GM18858 (cell line): ENCODE results near the gene VPS37C.
"Not testable (repeated sequence)": the region's sequence is repeated elsewhere in the genome, so short reads cannot be mapped to it uniquely, and the experiment has no call there.

Experiments used
- ATAC-seq: cut with Tn5 transposase; IDR thresholded peaks from one replicate; pipeline ENCODE4 v1.9.1; 2021; ENCODE audit not compliant: unreplicated experiment

The VPS37C gene

GRCh38 chr11:61176446-61176845 lies 15.2 kb upstream of the VPS37C start:
- ATAC-seq, result no peak

GRCh38 chr11:61174949-61175348 lies 13.7 kb upstream of the VPS37C start:
- no peak for ATAC-seq

GRCh38 chr11:61174273-61174672 lies 13.0 kb upstream of the VPS37C start:
- ATAC-seq, result no peak

GRCh38 chr11:61173456-61173855 lies 12.2 kb upstream of the VPS37C start:
- no peak for ATAC-seq

GRCh38 chr11:61172888-61173287 lies 11.7 kb upstream of the VPS37C start:
- no peak for ATAC-seq

- ATAC-seq, result no peak
Measured at GRCh38 chr11:61172356-61172755, 11.1 kb upstream of the VPS37C start.

GRCh38 chr11:61171907-61172306 lies 10.7 kb upstream of the VPS37C start:
- ATAC-seq, result no peak

- no peak for ATAC-seq
Measured at GRCh38 chr11:61170566-61170965, 9.3 kb upstream of the VPS37C start.

GRCh38 chr11:61168800-61169199 lies 7.6 kb upstream of the VPS37C start:
- ATAC-seq, result no peak

GRCh38 chr11:61168042-61168688 lies 6.9 kb upstream of the VPS37C start:
- ATAC-seq, result no peak

GRCh38 chr11:61166331-61166730 lies 5.1 kb upstream of the VPS37C start:
- not testable (repeated sequence) for ATAC-seq

- not testable (repeated sequence) for ATAC-seq
Measured at GRCh38 chr11:61165785-61166184, 4.6 kb upstream of the VPS37C start.

GRCh38 chr11:61164606-61165424 lies 3.6 kb upstream of the VPS37C start:
- ATAC-seq, result no peak

GRCh38 chr11:61163714-61164605 lies 2.7 kb upstream of the VPS37C start:
- no peak for ATAC-seq

- ATAC-seq, result no peak
Measured at GRCh38 chr11:61163021-61163420, 1.8 kb upstream of the VPS37C start.

- ATAC-seq, result no peak
Measured at GRCh38 chr11:61162092-61162941, 1.1 kb upstream of the VPS37C start.

GRCh38 chr11:61160487-61161189 lies 588 bp downstream of the VPS37C start:
- ATAC-seq, result no peak

GRCh38 chr11:61158691-61159381 lies 2.4 kb downstream of the VPS37C start:
- ATAC-seq, result no peak

GRCh38 chr11:61157743-61158142 lies 3.5 kb downstream of the VPS37C start:
- no peak for ATAC-seq
